Measurements from ENCODE around the gene KIFC1.

The KIFC1 gene

DNA sequence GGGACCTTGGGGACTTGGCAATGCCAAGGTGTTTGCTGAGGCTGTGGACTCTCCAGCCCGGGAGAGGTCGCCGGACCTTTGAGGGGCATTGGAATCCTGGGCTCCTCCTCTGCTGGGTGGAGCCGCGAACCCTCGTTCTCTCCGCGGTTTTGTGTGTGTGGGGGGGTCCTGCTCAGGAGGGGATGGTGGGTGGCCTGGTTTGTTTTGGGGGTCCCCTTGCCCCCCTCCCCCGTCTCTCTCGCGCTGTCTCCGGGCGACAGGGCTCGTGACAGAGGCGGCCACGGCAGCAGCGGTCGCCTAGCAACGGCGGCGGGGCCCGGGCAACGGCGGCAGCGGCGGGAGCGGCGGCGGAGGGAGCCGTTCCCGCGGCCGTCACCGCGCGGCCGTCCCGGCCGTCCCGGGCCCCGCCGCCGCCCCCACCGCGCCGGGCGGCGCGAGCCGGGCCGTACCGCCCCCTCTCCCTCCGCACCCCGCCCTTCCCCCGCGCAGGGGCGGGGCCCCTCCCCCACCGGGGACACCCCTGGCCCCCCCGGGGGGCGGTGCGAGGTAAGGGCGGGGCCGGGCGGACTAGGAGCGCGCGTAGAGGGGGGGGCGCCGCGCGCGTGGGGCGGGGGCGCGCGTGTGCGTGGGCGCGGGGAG, 36.1 kb downstream of the KIFC1 start:
- DNase-seq, result peak in 3 of 4 experiments; percentile 25 to 44 (median 41)

DNA sequence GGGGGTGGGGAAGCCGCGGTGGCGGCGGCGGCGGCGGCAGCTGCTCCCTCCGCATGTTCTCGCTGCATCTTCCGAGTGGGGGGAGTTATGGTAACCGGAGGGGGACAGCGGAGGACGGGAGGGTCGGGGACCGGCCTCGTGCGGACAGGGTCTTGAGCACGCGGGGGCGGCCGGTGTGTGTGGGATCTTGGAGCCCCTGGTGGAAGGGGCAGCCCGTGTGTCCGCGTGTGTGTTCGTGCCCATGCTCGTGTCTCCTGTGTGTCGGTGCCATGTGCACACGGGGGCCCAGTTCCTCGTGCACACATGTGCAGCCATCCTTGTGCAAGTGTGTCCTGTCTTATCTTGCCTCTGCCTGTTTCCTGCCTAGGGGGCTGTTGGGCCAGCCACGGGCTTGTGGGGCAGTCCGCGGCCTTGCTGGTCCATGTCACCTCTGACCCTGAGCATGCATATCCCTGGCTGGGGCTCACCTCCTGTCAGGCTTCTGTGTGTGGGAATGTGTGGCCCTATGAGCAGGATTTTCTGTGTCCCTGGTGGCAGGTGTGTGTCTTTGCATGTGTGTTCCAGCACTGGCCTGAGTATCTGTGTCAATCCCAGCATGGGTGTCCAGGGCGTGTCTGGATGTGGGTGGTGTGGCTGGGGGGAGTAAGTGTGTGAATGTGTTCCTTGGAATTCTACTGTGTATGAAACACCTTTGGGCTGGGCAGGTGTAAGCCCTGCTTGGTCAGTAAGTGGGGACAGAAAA, 36.8 kb downstream of the KIFC1 start:
- peak in 1 of 4 experiments; percentile 37 for DNase-seq

DNA sequence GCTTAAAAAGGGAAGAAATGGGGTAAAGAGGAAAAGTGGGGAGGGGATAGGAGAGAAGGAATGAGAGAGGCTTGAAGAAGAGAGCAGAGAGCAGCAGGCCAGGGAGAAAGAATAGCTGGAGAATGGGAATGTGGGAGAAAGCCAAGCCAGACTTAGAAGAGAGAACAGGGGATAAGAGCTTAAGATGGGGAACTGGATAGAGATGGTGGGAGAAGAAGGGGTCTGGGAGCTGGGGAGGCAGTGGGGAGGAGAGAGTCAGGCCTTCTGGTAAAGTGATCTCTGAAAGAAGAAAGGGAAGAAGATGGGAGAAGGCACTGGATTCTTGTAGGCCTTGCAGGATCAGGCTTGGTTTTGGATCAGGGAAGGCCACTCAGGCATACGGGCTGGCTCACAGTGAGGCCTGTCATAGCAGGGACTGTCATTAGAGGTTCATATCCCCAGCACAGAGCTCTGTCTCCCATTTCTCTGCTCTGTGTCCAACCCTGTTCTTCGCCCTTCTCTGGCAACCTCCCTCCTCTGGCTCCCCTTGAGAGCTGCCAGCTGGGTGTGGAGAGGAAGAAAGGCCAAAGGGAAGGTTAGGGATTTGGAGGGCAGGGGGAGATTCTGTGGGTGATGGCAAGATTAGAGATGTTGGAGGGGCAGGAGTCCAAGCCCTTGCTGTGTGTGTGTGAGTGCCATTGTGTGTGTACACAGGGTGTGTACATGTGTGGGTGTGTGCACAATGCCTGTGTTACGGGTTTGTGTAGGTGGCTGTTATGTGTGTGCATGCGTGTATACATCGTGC, 37.5 kb downstream of the KIFC1 start:
- DNase-seq, result no peak

DNA sequence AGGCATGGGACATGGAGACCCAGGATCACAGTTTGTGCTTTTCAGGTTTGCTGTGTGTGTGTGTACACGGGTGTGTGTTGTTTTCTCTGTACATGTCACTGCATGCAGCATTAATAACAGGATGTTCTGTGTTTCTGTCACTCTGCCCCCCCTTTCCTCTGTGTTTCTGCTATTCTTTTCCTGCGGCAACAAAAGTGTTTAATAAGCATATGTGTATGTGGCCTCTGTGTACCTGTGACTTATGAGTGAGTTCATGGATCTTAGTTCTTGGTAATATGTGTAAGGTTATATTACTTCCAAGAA, 38.1 kb downstream of the KIFC1 start:
- DNase-seq, result no peak

DNA sequence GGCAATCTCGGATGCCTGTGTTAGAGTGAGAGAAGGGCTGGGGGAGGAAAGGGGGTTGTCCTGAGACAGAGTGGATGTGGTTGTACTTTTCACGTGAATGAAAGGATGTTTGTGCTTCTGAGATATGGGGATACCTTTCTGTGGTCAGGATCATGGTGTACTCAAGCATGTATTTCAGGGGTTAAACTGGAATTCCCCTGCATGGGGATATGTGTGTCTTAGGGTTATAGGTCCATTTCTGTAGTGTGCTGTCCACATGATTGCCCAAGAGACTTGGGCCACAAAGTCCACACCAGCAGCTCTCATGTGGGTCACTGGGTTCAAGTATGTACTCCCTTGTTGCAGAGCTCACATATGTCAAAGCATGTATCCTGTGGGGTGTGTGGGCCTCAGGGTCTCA, 38.7 kb downstream of the KIFC1 start:
- no peak for DNase-seq

DNA sequence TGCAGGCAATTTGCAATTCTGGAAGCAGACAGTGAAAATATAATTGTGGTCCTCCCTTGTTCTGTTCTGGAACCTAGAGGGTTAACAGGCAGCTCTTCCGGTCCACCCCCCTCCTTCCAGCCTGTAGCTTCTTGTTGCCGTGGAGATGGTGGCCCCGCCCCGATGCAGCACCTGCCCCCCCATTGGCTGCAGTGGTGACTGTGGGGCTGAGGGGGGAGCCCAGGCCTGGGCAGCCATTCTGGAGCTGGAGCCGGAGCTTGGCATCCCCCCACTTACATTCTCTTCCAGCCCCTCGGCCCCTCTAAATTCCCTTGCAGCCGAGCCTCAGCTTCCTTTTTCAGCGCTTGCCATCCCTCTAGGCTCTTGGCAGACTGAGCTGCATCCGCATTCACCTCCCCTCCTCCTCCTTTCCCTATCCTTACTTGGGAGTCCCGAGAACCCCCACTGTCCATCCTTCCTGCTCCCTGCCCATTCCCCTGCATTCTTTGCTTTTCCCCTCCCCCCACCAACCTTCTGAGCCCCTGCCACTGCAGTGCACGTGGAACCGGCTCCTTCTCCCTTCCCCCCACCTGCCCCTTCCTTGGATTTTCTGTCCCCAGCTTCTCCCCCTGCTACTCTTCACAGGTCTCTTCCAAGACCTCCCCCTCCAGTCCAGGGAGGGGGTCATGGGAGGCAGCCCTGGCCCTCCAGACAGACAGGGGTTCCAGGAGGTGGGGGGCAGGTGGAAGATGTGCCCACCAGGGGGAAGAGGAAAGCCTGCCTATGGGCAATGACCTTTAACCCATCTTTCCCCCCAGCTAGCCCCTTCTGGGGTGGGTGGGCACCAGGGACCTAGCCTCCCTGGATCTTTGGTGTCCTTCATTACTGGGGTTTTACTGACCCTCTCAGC, 39.6 kb downstream of the KIFC1 start:
- peak; percentile 45 to 81 (median 66) for DNase-seq

DNA sequence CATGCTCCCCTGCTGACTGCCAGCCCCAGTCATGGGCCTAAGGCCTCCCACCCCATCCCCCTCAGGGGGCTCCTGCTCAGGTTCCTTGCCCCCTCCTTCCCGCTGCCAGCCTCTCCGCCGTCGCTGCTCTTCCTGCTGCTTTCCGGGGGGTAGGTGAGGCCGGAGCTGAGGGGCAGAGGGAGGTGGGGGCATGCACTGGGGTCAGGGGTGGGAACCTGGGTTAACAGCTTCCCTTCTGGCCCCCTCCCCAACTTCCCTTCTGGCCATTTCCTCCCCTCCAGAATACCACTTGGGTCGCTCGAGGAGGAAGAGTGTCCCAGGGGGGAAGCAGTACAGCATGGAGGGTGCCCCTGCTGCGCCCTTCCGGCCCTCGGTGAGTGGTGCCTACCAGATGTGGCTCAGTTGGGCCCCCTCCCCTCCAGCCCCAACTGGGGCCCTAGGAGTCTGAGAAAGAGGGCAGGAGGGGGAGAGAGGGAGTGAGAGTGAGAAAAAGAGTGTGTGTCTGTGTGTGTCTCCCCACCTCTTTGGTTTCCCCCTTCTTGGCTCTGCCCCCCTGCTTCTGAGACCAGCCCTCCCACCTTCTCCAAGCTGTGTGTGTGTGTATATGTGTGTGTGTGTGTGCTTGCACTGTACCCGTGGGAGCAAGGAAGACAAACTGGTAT, 40.4 kb downstream of the KIFC1 start:
- DNase-seq, result no peak

DNA sequence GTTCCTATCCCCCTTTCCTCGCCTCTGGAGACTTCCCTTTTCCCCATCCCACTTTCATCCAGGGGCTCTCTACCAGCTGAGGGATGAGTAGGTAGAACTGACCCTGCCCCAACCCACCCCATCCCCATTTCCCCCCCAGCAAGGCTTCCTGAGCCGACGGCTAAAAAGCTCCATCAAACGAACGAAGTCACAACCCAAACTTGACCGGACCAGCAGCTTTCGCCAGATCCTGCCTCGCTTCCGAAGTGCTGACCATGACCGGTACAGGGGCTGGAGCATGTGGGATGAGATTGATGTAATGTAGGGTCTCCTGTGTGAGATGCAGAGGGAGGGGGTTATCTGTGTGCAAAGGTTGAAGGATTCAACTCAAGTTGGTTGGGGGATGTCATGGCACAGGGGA, 40.9 kb downstream of the KIFC1 start:
- DNase-seq, result no peak

DNA sequence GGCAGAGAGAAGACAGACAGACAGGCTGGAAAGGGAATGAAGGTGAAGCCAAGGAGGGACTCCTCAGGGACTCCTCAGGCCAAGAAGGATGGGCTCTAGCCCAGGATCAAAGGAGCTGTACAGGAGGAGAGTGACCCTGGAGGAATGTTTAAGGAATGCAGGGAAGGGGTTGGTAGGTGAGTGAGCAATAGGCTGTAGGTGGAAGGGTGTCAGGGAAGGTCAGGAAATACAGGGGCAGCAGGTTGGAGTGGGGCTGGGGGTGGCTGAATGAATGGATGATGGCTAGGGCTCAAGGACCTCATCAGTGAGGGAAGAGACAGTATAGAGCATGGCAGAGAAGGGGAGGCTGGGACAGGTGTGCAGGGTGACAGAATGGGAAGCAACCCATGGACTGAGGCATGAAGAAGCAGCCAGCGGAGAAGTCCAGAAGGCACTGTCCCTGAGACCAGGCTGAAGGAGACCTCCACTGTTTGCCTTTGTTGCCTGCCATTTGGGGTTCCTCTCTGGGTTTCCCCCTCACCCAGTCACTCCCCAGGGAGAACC, 41.4 kb downstream of the KIFC1 start:
- DNase-seq, result no peak

DNA sequence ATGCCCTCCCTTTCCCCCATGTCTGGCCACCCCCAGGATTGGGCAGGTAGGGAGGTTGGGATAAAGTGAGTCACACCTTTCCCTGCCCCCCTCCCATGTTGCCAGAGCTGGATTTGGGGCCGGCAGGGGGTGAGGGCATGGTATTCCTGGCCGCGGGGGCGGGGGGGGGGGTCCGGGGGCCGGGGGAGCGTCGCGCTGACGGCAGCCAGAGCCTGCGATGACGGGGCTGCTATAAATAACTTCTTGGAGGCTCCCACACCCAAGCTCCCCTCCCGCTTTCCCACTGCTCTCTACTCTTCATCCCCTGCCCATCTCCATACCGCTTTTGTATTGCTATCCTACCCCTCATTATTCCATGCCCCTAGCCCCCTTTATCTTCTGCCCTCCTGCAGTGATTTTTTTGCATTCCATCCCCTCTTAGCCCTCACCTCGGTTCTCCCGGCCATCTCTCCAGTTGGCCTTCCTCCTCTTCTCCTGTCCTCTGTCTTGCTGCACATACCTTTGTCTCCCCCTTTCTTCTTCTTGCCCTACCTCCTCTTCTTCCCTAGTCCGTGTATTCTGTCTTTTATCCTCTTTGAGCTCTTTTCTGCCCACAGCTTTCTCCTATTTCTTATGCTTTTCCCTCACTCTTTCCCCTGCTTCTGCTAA, 42.0 kb downstream of the KIFC1 start:
- no peak for DNase-seq

DNA sequence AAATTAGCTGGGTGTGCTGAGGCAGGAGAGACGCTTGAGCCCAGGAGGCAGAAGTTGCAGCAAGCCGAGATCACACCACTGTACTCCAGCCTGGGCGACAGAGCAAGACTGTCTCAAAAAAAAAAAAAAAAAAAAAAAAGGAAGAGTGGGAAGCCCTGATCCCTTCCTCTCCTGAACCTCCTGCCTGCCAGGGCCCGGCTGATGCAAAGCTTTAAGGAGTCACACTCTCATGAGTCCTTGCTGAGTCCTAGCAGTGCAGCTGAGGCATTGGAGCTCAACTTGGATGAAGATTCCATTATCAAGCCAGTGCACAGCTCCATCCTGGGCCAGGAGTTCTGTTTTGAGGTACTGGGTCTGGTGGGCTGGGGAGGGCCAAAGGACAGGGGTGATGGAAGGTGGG, 43.3 kb downstream of the KIFC1 start:
- no peak for DNase-seq

DNA sequence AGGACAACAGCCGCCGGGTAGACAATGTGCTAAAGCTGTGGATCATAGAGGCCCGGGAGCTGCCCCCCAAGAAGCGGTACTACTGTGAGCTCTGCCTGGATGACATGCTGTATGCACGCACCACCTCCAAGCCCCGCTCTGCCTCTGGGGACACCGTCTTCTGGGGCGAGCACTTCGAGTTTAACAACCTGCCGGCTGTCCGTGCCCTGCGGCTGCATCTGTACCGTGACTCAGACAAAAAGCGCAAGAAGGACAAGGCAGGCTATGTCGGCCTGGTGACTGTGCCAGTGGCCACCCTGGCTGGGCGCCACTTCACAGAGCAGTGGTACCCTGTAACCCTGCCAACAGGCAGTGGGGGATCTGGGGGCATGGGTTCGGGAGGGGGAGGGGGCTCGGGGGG, 46.0 kb downstream of the KIFC1 start:
- DNase-seq, result no peak

DNA sequence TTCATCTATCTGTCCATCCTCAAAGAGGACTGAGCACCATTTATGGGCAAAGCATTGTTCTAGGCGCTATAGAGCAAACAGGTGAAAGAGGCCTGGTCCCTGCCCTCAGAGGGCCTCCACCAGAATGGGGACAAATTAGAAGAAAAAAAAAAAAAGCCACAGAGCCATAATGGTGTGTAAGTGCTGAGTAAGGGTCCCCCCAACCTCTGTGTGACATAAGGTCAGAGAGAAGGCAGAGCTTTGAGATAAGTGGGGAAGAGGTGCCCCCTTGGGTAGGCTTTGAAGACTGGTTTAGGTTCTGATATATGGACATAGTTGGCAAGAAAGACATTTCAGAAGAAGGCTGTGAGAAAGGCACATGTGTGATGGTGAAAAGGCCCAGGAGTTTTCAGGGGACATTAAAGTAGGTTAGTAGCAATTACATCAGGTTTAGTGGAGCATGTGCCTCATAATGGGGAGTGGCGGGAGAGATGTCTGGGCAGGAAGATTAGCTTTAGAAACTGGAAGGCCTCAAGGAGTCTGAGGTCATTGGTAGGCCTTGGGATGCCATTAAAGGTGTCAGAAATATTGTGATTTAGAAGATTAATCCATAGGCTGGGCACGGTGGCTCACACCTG, 47.5 kb downstream of the KIFC1 start:
- DNase-seq, result no peak

DNA sequence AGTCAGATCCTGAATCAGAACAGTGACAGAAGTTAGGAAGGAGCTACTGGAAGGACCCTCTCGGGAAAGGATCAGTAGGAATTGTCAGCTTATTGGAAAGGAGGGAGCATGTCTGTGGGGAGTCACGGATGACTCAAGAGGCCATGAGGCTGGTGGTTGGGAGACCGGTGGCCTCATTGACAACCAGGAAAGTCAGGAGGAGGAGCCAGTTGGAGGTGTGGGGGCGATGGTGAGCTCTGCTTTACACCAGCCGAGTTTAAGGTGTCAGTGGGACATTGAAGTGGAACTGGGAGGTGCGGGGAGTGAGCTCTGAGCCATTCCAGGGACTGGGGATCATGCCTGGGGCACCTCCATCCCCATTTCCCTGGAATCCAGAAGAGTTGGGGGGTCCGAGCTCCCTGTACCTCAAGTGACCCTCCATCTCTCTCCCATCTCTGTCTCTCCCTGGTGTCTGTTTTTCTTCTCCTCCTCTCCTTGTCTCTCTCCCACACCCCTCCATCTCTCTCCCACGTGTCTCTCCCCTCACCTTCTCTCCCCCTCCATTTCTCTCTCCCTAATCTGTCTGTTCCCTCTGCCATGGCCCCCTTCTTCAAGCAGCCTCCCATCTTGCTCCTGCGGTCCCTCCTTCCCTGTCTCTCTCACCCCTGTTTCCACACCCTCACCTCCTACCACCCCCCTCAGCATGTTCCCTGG, 48.5 kb downstream of the KIFC1 start:
- no peak for DNase-seq

DNA sequence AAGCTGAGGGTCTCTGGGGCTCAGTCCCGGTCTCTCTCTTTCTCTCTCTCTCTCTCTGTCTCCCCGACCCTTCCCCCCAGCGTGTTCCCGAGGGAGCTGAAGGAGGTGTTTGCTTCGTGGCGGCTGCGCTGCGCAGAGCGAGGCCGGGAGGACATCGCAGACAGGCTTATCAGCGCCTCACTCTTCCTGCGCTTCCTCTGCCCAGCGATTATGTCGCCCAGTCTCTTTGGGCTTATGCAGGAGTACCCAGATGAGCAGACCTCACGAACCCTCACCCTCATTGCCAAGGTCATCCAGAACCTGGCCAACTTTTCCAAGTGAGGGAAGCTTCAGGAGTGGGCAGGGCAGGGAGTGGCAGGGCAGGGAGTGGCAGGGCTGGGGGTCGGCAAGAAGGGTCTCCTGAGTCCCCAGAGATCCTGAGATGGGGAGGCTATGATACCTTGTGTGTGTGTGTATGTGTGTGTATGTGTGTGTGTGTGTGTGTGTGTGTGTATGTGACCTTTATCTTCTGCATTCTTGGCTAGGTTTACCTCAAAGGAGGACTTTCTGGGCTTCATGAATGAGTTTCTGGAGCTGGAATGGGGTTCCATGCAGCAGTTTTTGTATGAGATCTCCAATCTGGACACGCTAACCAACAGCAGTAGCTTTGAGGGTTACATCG, 49.2 kb downstream of the KIFC1 start:
- no peak for DNase-seq

DNA sequence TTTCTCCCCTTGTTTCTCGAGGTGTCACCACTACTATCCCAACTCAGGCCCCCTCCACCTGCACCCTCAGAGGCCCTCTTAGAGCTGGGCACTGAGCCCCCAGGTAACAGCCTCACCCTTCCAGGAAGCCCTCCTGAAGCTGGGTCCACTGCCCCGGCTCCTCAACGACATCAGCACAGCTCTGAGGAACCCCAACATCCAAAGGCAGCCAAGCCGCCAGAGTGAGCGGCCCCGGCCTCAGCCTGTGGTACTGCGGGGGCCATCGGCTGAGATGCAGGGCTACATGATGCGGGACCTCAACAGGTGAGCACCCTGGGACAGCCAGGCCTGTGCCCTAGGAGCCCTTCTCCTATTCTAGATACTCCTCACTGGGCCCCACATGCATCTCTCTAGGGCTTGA, 49.8 kb downstream of the KIFC1 start:
- DNase-seq, result no peak

DNA sequence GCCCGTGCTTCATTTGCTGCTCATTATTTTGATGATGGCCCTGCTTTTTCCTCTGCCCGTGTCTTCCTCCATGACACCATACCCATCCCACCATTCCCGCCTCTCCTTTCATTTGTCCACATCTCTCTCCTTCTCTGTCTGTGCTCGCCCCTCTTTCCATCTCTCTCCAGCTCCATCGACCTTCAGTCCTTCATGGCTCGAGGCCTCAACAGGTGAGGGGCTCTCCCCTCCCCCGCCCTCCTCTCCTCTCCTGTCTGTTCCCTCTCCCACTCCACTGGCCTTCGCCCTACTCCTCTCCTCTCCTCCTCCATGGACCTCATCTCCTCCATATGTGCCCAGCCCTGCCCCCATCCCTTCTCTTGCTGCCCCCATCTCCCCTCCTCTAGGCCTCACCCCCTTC, 50.7 kb downstream of the KIFC1 start:
- no peak for DNase-seq

DNA sequence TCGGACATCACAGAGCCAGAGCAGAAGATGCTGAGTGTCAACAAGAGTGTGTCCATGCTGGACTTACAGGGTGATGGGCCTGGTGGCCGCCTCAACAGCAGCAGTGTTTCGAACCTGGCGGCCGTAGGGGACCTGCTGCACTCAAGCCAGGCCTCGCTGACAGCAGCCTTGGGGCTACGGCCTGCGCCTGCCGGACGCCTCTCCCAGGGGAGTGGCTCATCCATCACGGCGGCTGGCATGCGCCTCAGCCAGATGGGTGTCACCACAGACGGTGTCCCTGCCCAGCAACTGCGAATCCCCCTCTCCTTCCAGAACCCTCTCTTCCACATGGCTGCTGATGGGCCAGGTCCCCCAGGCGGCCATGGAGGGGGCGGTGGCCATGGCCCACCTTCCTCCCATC, 51.4 kb downstream of the KIFC1 start:
- DNase-seq, result no peak

DNA sequence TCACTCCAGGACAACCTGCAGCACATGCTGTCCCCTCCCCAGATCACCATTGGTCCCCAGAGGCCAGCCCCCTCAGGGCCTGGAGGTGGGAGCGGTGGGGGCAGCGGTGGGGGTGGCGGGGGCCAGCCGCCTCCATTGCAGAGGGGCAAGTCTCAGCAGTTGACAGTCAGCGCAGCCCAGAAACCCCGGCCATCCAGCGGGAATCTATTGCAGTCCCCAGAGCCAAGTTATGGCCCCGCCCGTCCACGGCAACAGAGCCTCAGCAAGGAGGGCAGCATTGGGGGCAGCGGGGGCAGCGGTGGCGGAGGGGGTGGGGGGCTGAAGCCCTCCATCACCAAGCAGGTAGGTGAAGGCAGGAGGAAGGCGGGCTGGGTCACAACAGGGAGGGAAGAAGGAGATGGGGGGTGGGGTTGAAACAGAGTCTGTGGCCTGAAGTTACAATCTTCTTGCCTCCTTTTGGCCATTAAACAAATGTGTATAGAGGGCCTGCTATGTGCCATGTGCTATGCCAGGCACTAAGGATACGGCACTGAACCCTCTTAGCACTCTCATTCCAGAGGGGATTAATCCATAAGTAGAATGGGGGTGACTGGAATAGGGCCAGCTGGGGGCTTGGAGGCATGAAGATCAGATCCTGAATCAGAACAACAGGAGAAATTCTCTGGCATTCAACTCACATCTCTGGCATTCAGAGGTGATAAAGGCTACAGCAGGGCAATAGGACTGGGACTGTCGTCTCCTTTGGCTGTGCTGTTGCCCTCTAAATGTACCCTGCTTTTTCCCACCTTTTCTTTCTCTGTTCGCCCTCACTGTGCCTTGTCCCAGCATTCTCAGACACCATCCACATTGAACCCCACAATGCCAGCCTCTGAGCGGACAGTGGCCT, 52.2 kb downstream of the KIFC1 start:
- DNase-seq, result no peak

Measured in activated CD4-positive, CD25-positive, alpha-beta regulatory T cell (primary cell).